Stimulated activated CD8-positive, alpha-beta memory T cell treated with anti-CD3 and anti-CD28 coated beads, Interleukin-15, amount 100 ng/mL, for 24 hours (primary cell): ENCODE data around the gene IL20RB.

Experiments
- DNase-seq: peaks from one replicate; pipeline ENCODE4 v3.0.0-alpha.2; 2020; ENCODE audit warnings: low read depth

Gene IL20RB

GRCh38 chr3:136957751-136958288, at the start of gene IL20RB:
IL20RB (plus strand) TSS chr3:136957983; CDS start chr3:136958114, 131 bp downstream.
- no peak for DNase-seq

GRCh38 chr3:136908297-136908696, 49.5 kb upstream of the IL20RB start:
- DNase-seq, result no peak

DNA sequence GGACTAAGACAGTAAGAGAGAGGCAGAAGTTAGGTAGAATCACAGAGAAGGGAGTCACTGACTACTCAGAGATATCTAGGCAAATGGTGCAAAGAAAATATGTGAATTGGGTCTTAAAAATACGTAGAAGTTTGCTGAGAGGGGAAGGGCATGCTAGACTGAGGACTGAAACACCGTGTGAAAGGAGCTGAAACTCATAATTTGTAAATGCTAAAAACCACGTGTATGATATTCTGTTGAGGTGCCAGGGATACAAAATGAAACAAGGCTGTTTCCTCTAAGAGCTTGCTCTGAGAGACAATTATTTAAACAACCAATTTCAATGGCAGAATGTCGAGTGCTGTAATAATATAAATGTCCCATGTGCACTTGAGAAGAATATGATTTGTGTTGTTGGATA, 48.6 kb upstream of the IL20RB start:
- DNase-seq, result no peak

DNA sequence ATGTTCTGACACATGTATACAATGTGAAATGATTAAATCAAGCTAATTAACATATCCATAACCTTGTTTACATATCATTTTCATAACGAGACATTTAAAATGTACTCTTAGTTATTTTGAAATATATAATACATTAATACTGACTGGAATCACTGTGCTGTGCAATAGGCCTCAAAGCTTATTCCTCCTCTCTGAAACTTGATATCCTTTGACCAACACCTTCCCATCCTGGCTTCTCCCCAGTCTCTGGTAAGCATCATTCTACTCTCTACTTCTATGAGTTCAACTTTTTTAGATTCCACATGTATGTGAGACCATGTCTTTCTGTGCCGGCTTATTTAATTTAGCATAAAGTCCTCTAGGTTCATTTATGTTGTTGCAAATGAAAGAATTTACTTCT, 47.1 kb upstream of the IL20RB start:
- no peak for DNase-seq

GRCh38 chr3:136913168-136913567, 44.6 kb upstream of the IL20RB start:
- no peak for DNase-seq

DNA sequence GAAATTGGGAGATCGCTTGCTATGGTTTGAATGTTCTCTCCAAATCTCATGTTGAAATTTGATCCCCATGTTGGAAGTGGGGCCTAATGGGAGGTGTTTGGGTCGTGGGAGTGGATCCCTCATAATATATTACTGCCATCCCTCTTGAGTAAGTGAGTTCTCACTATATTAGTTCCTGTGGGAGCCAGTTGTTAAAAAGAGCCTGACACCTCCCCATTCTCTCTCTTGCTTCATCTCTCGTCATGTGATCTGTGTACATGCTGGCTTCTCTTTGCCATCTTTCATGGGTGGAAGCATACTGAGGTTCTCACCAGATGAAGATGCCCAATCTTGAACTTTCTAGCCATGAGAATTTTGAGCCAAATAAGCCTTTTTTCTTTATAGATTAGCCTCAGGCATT, 43.0 kb upstream of the IL20RB start:
- no peak for DNase-seq

DNA sequence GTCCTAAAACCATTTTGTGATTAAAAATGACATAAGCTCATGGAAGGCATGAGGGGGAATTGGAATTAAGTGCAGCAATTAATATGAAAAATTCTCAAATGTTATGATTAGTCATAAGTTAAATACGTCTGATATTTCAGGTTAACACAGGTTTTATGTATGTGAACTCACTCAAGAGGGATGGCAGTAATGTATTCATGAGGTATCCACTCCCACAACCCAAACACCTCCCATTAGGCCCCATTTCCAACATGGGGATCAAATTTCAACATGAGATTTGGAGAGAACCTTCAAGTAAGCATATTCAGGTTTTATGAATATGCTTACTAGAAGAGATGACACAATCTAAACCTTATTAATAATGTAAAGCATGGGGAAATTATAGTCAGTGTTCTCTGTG, 41.6 kb upstream of the IL20RB start:
- no peak for DNase-seq

GRCh38 chr3:136919799-136920580, 37.8 kb upstream of the IL20RB start:
- no peak for DNase-seq

GRCh38 chr3:136920904-136921611, 36.7 kb upstream of the IL20RB start:
- DNase-seq, result no peak

DNA sequence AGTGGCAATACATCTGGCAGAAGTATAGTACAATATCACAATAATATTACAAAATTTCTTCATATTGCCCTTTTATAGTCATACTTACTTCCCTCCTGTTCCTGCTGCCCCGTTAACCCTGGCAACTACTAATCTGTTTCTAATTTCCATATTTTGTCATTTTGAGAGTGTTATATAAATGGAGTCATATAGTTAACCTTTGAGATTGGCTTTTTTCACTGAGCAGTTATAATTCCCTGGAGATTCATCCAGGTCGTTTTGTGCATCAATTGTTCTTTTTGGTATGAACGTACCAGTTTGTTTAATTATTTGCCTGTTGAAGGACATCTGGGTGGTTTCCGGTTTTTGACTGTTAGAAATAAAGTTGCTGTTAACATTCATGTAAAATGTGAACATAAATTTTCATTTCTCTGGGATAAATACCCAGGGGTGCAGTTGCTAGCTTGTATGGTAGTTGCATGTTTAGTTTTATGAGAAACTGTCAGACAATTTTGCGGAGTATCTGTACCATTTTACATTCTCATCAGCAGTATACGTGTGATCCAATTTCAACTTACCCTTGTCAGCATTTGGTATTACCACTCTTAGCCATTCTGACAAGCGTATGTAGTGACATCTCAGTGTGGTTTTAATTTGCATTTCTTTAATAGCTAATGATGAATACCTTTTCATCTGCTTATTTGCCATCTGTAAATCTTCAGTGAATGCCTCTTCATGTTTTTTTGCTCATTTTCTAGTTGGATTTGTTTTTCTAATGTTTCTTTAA, 32.2 kb upstream of the IL20RB start:
- no peak for DNase-seq

DNA sequence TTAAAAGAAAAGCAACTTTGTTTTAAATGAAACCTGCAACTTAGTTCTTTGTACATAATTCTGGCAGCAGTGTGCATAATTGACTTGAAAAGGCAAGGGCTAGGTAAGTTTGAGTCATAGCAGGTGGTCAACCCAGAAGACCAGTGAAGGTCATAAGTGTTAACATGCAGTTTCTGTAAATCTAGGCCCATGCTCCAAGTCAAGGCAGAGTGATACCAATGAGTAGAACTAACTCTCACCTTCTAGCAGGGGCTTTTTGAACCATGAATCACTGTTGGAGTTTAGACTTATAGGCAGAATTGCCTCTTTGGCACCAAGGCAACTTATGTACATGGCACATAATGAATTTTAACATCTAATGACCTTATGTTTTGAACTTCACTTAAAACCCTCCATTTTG, 29.5 kb upstream of the IL20RB start:
- no peak for DNase-seq

DNA sequence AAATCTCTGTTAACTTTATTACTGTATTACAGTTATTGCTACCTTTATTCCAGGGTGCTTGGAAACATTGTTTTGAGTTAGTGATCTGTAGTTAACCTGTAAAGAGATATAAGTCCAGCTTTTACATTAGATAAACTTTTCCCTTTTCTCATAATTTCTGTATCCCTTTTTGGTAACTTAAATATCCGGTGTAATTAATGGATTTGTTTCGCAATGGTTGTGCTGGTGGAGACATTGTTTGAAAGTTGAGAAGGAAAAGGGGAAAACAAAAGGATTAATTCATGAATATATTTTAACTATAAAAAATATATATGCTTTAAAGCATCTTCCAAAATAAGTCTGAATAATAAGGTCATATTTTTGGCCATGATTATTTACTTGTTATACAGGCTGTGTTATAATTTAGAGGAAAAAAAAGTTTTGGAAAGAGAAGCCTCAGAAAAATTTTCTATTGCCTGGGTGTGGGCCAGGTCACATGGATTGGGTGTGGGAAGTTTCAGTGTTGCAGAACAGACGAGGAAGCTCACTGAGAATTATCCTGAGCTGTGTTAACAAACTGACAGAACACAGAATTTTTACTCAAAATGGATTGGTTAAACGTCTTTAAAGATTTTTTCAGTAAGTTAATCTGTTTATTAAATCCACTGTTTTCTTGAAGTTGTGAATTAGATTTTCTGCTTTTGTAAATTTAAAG, 27.7 kb upstream of the IL20RB start:
- DNase-seq, result no peak

- DNase-seq, result no peak
These were observed 26.2 kb upstream of the IL20RB start for GRCh38 chr3:136931606-136932005.

DNA sequence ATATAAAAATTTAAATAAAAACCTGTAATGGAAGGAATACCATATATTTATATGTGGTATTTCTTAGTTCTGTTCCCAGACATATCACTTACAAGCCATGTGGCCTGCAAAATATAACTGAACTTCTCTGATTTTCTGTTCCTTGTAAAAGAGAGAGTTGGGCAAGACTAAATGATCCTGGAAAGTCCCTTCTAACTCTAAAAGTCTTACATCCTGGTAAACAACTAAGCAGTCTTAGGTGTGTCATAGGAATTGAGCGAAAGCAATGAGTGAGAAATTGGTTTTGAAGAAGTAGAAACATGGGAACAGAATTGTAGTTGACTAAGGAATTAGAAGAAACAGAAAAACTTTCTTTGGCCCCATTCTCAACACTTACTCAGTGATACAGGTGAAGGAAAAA, 25.3 kb upstream of the IL20RB start:
- no peak for DNase-seq

DNA sequence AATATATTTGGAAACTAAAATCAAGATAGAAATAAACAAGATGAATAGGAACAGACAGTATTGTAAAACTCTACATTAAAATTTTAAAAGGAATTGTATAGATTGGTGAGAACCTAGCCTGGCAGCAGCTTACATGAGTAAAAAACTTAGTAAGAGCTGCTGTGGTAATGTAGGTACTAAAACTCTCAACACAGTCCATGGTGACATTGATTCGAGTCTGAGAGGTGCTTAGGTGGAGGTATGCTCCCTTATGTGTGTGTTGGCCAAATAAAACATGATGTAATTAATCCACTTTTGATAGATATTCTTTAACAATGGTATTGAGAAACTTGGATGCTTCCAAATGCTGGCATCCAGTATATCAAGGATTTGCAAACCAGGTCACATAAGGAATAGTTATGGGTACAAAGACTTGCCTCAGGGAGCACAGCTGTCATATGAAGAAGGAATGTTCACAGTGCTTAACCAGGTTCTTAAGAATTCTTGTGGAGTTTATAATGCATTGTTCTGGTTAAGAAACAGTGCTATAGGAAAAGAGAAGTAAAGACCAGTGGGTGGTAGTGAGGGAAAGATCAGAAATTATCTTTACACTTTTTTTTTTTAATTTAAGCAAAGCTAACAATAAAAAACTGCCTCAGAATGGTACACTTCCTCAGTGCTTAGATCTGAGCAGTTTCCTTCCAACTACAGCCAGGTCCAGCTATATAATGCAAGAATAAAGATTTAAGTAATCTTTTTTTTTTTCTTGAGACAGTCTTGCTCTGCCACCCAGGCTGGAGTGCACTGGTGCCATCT, 24.6 kb upstream of the IL20RB start:
- no peak for DNase-seq

GRCh38 chr3:136937175-136937574, 20.6 kb upstream of the IL20RB start:
- DNase-seq, result no peak

- no peak for DNase-seq
These were observed 19.9 kb upstream of the IL20RB start for GRCh38 chr3:136937851-136938250.

- no peak for DNase-seq
These were observed 19.4 kb upstream of the IL20RB start for GRCh38 chr3:136938334-136938733.

- DNase-seq, result no peak
These were observed 18.3 kb upstream of the IL20RB start for GRCh38 chr3:136939489-136939888.

DNA sequence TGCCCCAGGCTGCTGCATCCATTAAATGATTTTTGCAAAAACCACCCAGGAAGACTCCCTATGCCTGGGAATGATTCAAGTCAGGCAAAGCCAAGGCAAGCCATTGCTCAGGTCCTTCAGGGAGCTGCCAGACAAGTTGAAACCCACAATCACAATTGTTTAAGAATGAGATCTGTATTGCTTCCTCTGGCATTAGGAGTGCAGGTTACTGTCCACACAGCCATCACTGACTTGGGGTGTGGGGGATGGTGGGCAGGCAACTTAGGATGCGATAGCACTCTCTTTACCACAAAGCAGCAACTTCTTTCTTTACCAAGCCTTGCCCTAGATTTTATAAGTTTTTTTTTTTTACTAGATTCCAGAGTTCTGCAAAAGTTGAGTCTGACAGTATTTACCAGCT, 15.0 kb upstream of the IL20RB start:
- no peak for DNase-seq

DNA sequence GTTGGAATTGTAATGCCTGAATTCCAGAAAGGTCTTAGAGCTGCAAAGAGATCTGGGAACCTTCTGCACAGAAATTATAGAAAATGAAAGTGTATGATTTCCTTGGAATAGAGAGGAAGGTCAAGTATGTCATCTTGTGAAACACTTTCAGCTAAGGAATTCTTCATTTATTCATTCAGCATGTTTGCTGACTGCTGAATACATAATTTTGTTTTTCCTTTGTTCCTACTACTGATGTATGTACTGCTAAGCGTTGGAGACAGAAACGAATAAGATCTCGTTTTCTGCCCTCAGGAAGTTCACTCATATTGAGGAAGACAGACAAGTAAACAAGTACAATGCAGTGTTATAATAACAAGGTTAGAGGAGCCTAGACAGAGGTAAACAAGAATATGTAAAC, 14.3 kb upstream of the IL20RB start:
- DNase-seq, result no peak
